ENCODE measurements around the gene SULT1E1. TPM values are rescaled to one million over a fixed set of nuclear protein-coding genes. Genes with fewer than 3 reads are reported as not detected.

SULT1E1 gene
- not detected for total RNA-seq

GRCh38 chr4:69860052-69860451, at the start of gene SULT1E1:
Gene SULT1E1 (minus strand): TSS chr4:69860145. CDS start chr4:69857644, 2,501 bp downstream.
- Histone ChIP-seq H3K27ac (no peak within 1 kb of the TSS), H3K36me3 (no peaks in the 10 kb centered on the region), H3K4me3 (no peak within 1 kb of the TSS), H3K27me3 (no peaks in the 10 kb centered on the region), H3K9me3 (no peaks in the 10 kb centered on the region), H3K4me1 (no peaks in the 10 kb centered on the region)
- ATAC-seq (no peak), DNase-seq (no peak)
- no peak for TF ChIP-seq POLR2A (IDR thresholded peaks at IDR 0.05)
- TF ChIP-seq, protein P1, sequence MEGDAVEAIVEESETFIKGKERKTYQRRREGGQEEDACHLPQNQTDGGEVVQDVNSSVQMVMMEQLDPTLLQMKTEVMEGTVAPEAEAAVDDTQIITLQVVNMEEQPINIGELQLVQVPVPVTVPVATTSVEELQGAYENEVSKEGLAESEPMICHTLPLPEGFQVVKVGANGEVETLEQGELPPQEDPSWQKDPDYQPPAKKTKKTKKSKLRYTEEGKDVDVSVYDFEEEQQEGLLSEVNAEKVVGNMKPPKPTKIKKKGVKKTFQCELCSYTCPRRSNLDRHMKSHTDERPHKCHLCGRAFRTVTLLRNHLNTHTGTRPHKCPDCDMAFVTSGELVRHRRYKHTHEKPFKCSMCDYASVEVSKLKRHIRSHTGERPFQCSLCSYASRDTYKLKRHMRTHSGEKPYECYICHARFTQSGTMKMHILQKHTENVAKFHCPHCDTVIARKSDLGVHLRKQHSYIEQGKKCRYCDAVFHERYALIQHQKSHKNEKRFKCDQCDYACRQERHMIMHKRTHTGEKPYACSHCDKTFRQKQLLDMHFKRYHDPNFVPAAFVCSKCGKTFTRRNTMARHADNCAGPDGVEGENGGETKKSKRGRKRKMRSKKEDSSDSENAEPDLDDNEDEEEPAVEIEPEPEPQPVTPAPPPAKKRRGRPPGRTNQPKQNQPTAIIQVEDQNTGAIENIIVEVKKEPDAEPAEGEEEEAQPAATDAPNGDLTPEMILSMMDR (IDR thresholded peaks at IDR 0.05 in 4 of 5, conservative IDR thresholded peaks at IDR 0.05 in 1 of 5), result no peak
- intact Hi-C loops (cut with DNase I; ENCODE audit: low total_unique reads) (no loop called here), in situ Hi-C loops (cut with MboI; ENCODE audit: low sequenced_read_pairs in 4 of 4) (no loop called here)

GRCh38 chr4:69909195-69909594, 49.2 kb upstream of the SULT1E1 start:
- in situ Hi-C loops (cut with MboI; ENCODE audit: low sequenced_read_pairs in 4 of 4) (no loop called here), intact Hi-C loops (cut with DNase I; ENCODE audit: low total_unique reads) (no loop called here)
- TF ChIP-seq POLR2A (IDR thresholded peaks at IDR 0.05), result no peak
- TF ChIP-seq, protein P1 (IDR thresholded peaks at IDR 0.05 in 4 of 5, conservative IDR thresholded peaks at IDR 0.05 in 1 of 5), result no peak

DNA sequence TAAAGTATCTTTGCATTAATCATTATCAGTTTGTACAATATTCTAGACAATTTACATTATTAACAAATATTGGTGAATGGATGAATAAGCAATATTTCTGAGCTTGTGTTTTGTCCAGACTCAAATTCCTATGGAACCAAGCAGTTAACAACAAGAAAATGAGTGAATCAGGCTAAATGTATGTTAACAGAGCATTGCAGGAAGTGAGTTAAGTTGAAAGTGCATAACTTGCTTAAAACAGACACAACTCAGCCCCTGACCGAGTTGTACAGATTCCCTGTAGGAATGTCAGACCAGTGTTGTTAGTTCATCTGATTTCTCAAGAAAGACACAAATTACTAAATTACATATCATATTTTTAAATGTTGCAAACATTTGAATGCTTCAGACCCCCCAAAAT, 47.2 kb upstream of the SULT1E1 start:
- Histone ChIP-seq H3K4me3 (no peak overlapping the region), H3K9me3 (no peaks in the 10 kb centered on the region), H3K27me3 (no peaks in the 10 kb centered on the region), H3K27ac (no peak overlapping the region), H3K4me1 (no peaks in the 10 kb centered on the region), H3K36me3 (no peaks in the 10 kb centered on the region)
- in situ Hi-C loops (cut with MboI; ENCODE audit: low sequenced_read_pairs in 4 of 4), result no loop called here
- ATAC-seq (no peak), DNase-seq (no peak)
- TF ChIP-seq, protein P1 (IDR thresholded peaks at IDR 0.05 in 4 of 5, conservative IDR thresholded peaks at IDR 0.05 in 1 of 5), result no peak
- TF ChIP-seq POLR2A (IDR thresholded peaks at IDR 0.05), result no peak
- intact Hi-C loops (cut with DNase I; ENCODE audit: low total_unique reads), result no loop called here

More at GRCh38 chr4:69909195-69909594, 49.2 kb upstream of the SULT1E1 start:
- H3K36me3 ChIP-seq, result no peaks in the 10 kb centered on the region
- H3K27ac ChIP-seq, result no peak overlapping the region
- H3K27me3 ChIP-seq, result no peaks in the 10 kb centered on the region
- no peaks in the 10 kb centered on the region for H3K9me3 ChIP-seq
- no peak for ATAC-seq
- no peak overlapping the region for H3K4me3 ChIP-seq
- H3K4me1 ChIP-seq, result no peaks in the 10 kb centered on the region
- DNase-seq, result no peak

GRCh38 chr4:69896530-69897116, 36.7 kb upstream of the SULT1E1 start:
- TF ChIP-seq, protein P1 (IDR thresholded peaks at IDR 0.05 in 4 of 5, conservative IDR thresholded peaks at IDR 0.05 in 1 of 5), result no peak
- TF ChIP-seq POLR2A (IDR thresholded peaks at IDR 0.05), result no peak
- intact Hi-C loops (cut with DNase I; ENCODE audit: low total_unique reads), result no loop called here
- no peak overlapping the region for H3K4me3 ChIP-seq
- no peak for ATAC-seq
- H3K36me3 ChIP-seq, result no peaks in the 10 kb centered on the region
- no peaks in the 10 kb centered on the region for H3K27me3 ChIP-seq
- H3K9me3 ChIP-seq, result no peaks in the 10 kb centered on the region
- DNase-seq, result no peak
- in situ Hi-C loops (cut with MboI; ENCODE audit: low sequenced_read_pairs in 4 of 4), result loop anchor here in 1 of 4 donors (25.0 kb wide), 1 partner anchor 209 kb away; no protein-coding TSS in a partner anchor
- no peaks in the 10 kb centered on the region for H3K4me1 ChIP-seq
- no peak overlapping the region for H3K27ac ChIP-seq

- DNase-seq, result no peak
- TF ChIP-seq POLR2A (IDR thresholded peaks at IDR 0.05), result no peak
- TF ChIP-seq, protein P1 (IDR thresholded peaks at IDR 0.05 in 4 of 5, conservative IDR thresholded peaks at IDR 0.05 in 1 of 5), result no peak
- Histone ChIP-seq H3K4me1 (no peaks in the 10 kb centered on the region), H3K4me3 (no peak overlapping the region), H3K36me3 (no peaks in the 10 kb centered on the region), H3K9me3 (no peaks in the 10 kb centered on the region), H3K27ac (no peak overlapping the region), H3K27me3 (no peaks in the 10 kb centered on the region)
- in situ Hi-C loops (cut with MboI; ENCODE audit: low sequenced_read_pairs in 4 of 4), result loop anchor here in 1 of 4 donors (25.0 kb wide), 1 partner anchor 207 kb away; no protein-coding TSS in a partner anchor
- intact Hi-C loops (cut with DNase I; ENCODE audit: low total_unique reads), result no loop called here
- ATAC-seq, result no peak
These were observed 34.8 kb upstream of the SULT1E1 start for GRCh38 chr4:69894721-69895120.
